ENCODE results near the gene SYT11.
"Not testable (repeated sequence)": the region's sequence is repeated elsewhere in the genome, so short reads cannot be mapped to it uniquely, and the experiment has no call there.

SYT11 gene

GRCh38 chr1:155889566-155889965 is 30.2 kb downstream of the SYT11 start:
- no peaks in the 10 kb centered on the region for H3K27me3 Mint-ChIP-seq (ENCODE audit: low read depth)
- no peak overlapping the region for H3K4me3 Mint-ChIP-seq
- peaks cover 10% of the 10 kb centered on the region for H3K4me1 Mint-ChIP-seq
- no peaks in the 10 kb centered on the region for H3K36me3 Mint-ChIP-seq (ENCODE audit: low read depth)
- no peak for TF ChIP-seq CTCF (IDR thresholded peaks at IDR 0.05; ENCODE audit: unreplicated experiment in 3 of 3)
- peak overlapping the region; percentile 22 to 69 (median 59) for H3K27ac Mint-ChIP-seq
- H3K9me3 Mint-ChIP-seq = no peaks in the 10 kb centered on the region

GRCh38 chr1:155890251-155890650 is 30.9 kb downstream of the SYT11 start:
- TF ChIP-seq CTCF (IDR thresholded peaks at IDR 0.05; ENCODE audit: unreplicated experiment in 3 of 3) = no peak
- Mint-ChIP-seq H3K36me3 (ENCODE audit: low read depth) (no peaks in the 10 kb centered on the region), H3K9me3 (no peaks in the 10 kb centered on the region), H3K27me3 (ENCODE audit: low read depth) (no peaks in the 10 kb centered on the region), H3K27ac (peak overlapping the region; percentile 22 to 69 (median 59)), H3K4me1 (peaks cover 7% of the 10 kb centered on the region), H3K4me3 (no peak overlapping the region)

GRCh38 chr1:155892796-155893195 is 33.4 kb downstream of the SYT11 start:
- H3K36me3 Mint-ChIP-seq (ENCODE audit: low read depth) = peaks cover 13% of the 10 kb centered on the region
- no peak for TF ChIP-seq CTCF (IDR thresholded peaks at IDR 0.05; ENCODE audit: unreplicated experiment in 3 of 3)
- H3K4me3 Mint-ChIP-seq = no peak overlapping the region
- H3K4me1 Mint-ChIP-seq = peaks cover 7% of the 10 kb centered on the region
- H3K27ac Mint-ChIP-seq = peak overlapping the region; percentile 83 to 88 (median 86)
- H3K9me3 Mint-ChIP-seq = no peaks in the 10 kb centered on the region
- no peaks in the 10 kb centered on the region for H3K27me3 Mint-ChIP-seq (ENCODE audit: low read depth)

- Mint-ChIP-seq H3K27me3 (ENCODE audit: low read depth) (no peaks in the 10 kb centered on the region), H3K4me3 (no peak overlapping the region), H3K9me3 (no peaks in the 10 kb centered on the region), H3K4me1 (peaks cover 7% of the 10 kb centered on the region), H3K27ac (peak overlapping the region; percentile 83 to 88 (median 86)), H3K36me3 (ENCODE audit: low read depth) (peaks cover 15% of the 10 kb centered on the region)
- no peak for TF ChIP-seq CTCF (IDR thresholded peaks at IDR 0.05; ENCODE audit: unreplicated experiment in 3 of 3)
Observed at GRCh38 chr1:155893389-155894142, 34.2 kb downstream of the SYT11 start.

- not testable (repeated sequence) for H3K4me1 Mint-ChIP-seq, H3K27ac Mint-ChIP-seq, H3K9me3 Mint-ChIP-seq
Observed at GRCh38 chr1:155895617-155896016, 36.2 kb downstream of the SYT11 start.

GRCh38 chr1:155896476-155896875 is 37.1 kb downstream of the SYT11 start:
- peaks cover 39% of the 10 kb centered on the region for H3K36me3 Mint-ChIP-seq (ENCODE audit: low read depth)
- H3K4me3 Mint-ChIP-seq; H3K9me3 Mint-ChIP-seq; H3K27me3 Mint-ChIP-seq (ENCODE audit: low read depth); H3K4me1 Mint-ChIP-seq; H3K27ac Mint-ChIP-seq: not testable (repeated sequence)

More at GRCh38 chr1:155895617-155896016, 36.2 kb downstream of the SYT11 start:
- peaks cover 35% of the 10 kb centered on the region for H3K36me3 Mint-ChIP-seq (ENCODE audit: low read depth)
- not testable (repeated sequence) for H3K27me3 Mint-ChIP-seq (ENCODE audit: low read depth); H3K4me3 Mint-ChIP-seq

- no peaks in the 10 kb centered on the region for H3K9me3 Mint-ChIP-seq
- H3K27ac Mint-ChIP-seq = peak overlapping the region in 1 of 3 experiments; percentile 56
- H3K4me1 Mint-ChIP-seq = peaks cover 7% of the 10 kb centered on the region
- TF ChIP-seq CTCF (IDR thresholded peaks at IDR 0.05; ENCODE audit: unreplicated experiment in 3 of 3) = no peak
- peaks cover 44% of the 10 kb centered on the region for H3K36me3 Mint-ChIP-seq (ENCODE audit: low read depth)
- no peaks in the 10 kb centered on the region for H3K27me3 Mint-ChIP-seq (ENCODE audit: low read depth)
- no peak overlapping the region for H3K4me3 Mint-ChIP-seq
Observed at GRCh38 chr1:155897746-155898145, 38.4 kb downstream of the SYT11 start.

Data from nephron (organoid).